Ovary (tissue), 3 donors: ENCODE measurements around the gene PSMC2.

Source experiments
- EP300 ChIP-seq: sonication (generic); formaldehyde crosslinking; IDR thresholded peaks from one replicate; pipeline ENCODE4 v1.6.1; 2017; ENCODE audit warnings: antibody characterized with exemption
- TF ChIP-seq, protein P1 (sequence below), 3 donors: fragments of 450-650 bp in 2 of 3; fragments of 200-600 bp in 1 of 3; IDR thresholded peaks; one replicate each; pipeline versions ENCODE4 v1.5.1 to v1.8.0; 2016 to 2022; ENCODE audit warnings: antibody characterized with exemption in 3 of 3, mild to moderate bottlenecking in 1 of 3
- donor health status: DM: no; HTN: no; CAD: no.

GRCh38 chr7:103343758-103344452 lies 3.5 kb upstream of the PSMC2 start:
- TF ChIP-seq, protein P1, sequence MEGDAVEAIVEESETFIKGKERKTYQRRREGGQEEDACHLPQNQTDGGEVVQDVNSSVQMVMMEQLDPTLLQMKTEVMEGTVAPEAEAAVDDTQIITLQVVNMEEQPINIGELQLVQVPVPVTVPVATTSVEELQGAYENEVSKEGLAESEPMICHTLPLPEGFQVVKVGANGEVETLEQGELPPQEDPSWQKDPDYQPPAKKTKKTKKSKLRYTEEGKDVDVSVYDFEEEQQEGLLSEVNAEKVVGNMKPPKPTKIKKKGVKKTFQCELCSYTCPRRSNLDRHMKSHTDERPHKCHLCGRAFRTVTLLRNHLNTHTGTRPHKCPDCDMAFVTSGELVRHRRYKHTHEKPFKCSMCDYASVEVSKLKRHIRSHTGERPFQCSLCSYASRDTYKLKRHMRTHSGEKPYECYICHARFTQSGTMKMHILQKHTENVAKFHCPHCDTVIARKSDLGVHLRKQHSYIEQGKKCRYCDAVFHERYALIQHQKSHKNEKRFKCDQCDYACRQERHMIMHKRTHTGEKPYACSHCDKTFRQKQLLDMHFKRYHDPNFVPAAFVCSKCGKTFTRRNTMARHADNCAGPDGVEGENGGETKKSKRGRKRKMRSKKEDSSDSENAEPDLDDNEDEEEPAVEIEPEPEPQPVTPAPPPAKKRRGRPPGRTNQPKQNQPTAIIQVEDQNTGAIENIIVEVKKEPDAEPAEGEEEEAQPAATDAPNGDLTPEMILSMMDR (IDR thresholded peaks at IDR 0.05), result no peak
- TF ChIP-seq EP300, result no peak
